Esophagus squamous epithelium (tissue), 5 donors: ENCODE data around the gene SLC4A4. TPM values are rescaled to one million over a fixed set of nuclear protein-coding genes. Genes with fewer than 3 reads are reported as not detected.

Experiments
- DNase-seq: peaks from one replicate; lab custom pipeline; 2025; lab: John Stamatoyannopoulos, UW
- H3K27ac ChIP-seq, 4 donors: fragments of 200-600 bp; sonication (generic); one replicate each; pipeline ENCODE4 v1.5.1; 2016 to 2019; ENCODE audit warnings: mild to moderate bottlenecking in 1 of 4
- H3K27me3 ChIP-seq, 4 donors: fragments of 200-600 bp; sonication (generic); 1 replicate in 3 of 4; 2 replicates in 1 of 4; pipeline versions ENCODE4 v1.5.1 to v1.6.0; 2017 to 2021; ENCODE audit warnings: antibody characterized with exemption in 1 of 4
- H3K36me3 ChIP-seq, 3 donors: fragments of 200-600 bp; sonication (generic); one replicate each; pipeline ENCODE4 v1.5.1; 2016 to 2019
- H3K4me1 ChIP-seq, 3 donors: fragments of 200-600 bp; sonication (generic); one replicate each; pipeline ENCODE4 v1.5.1; 2017 to 2019
- H3K4me3 ChIP-seq, 4 donors: fragments of 200-600 bp; sonication (generic); 1 replicate in 3 of 4; 2 replicates in 1 of 4; pipeline ENCODE4 v1.5.1; 2016 to 2019; ENCODE audit warnings: mild to moderate bottlenecking in 2 of 4, moderate library complexity in 1 of 4
- H3K9me3 ChIP-seq, 3 donors: fragments of 200-600 bp; sonication (generic); one replicate each; pipeline ENCODE4 v1.5.1; 2016 to 2019
- CTCF ChIP-seq, 6 experiments: fragments of 450-650 bp in 4 of 6; fragments of 200-600 bp in 2 of 6; sonication (generic) in 2 of 6; IDR thresholded peaks; one replicate each; pipeline ENCODE4 v1.5.1; 2016 to 2019; ENCODE audit warnings: antibody characterized with exemption in 6 of 6, mild to moderate bottlenecking in 4 of 6, moderate library complexity in 4 of 6
- POLR2A ChIP-seq, 4 donors: fragments of 450-650 bp; IDR thresholded peaks; one replicate each; pipeline ENCODE4 v1.6.1; 2017; ENCODE audit warnings: antibody characterized with exemption in 4 of 4, mild to moderate bottlenecking in 4 of 4, moderate library complexity in 3 of 4
- WGBS, 2 donors: methylation state at CpG; one replicate each; pipeline ENCODE4 v1.1.5; 2018; 5-methylcytosine and 5-hydroxymethylcytosine counted together
- intact Hi-C: fragments of 100-400 bp; cut with DNase I; formaldehyde crosslinking; loops from one replicate; pipeline ENCODE4 v1.15.0; 2022
- total RNA-seq, 4 donors: library from RNA; depleted of rRNA; stranded (reverse); fragments of >200 nt; gene quantifications; one replicate each; pipeline ENCODE4 v1.1.0, GENCODE V29; 2016
- donor health status: DM: yes; HTN: yes; CAD: no.

Gene SLC4A4
- total RNA-seq, 4 donors from 2014 or later: 0.48 to 2.1 (median 1.1) TPM

GRCh38 chr4:71440612-71441011 lies 101.8 kb downstream of the SLC4A4 start:
- Histone ChIP-seq H3K4me1 (no peaks in the 10 kb centered on the region), H3K9me3 (no peaks in the 10 kb centered on the region), H3K36me3 (no peaks in the 10 kb centered on the region), H3K4me3 (no peak overlapping the region), H3K27me3 (no peaks in the 10 kb centered on the region), H3K27ac (no peak overlapping the region)
- WGBS, 2 donors: 42 to 66% methylated on average over 2 of the region's 2 CpGs
- TF ChIP-seq CTCF (IDR thresholded peaks at IDR 0.05) (no peak), POLR2A (IDR thresholded peaks at IDR 0.05) (no peak)
- intact Hi-C loops: no loop called here
- DNase-seq: no peak

- H3K4me1 ChIP-seq: no peaks in the 10 kb centered on the region
- H3K27me3 ChIP-seq: no peaks in the 10 kb centered on the region
- intact Hi-C loops: no loop called here
- no peaks in the 10 kb centered on the region for H3K9me3 ChIP-seq
- TF ChIP-seq POLR2A (IDR thresholded peaks at IDR 0.05) (no peak), CTCF (IDR thresholded peaks at IDR 0.05) (no peak)
- no peak overlapping the region for H3K27ac ChIP-seq
- no peak overlapping the region for H3K4me3 ChIP-seq
- no peaks in the 10 kb centered on the region for H3K36me3 ChIP-seq
- DNase-seq: no peak
- 51 to 52% methylated on average over 5 of the region's 5 CpGs for WGBS, 2 donors
Observed at GRCh38 chr4:71441186-71442169, 102.7 kb downstream of the SLC4A4 start.

- Histone ChIP-seq H3K4me1 (no peaks in the 10 kb centered on the region), H3K27ac (no peak overlapping the region), H3K9me3 (no peaks in the 10 kb centered on the region), H3K36me3 (no peaks in the 10 kb centered on the region), H3K4me3 (no peak overlapping the region), H3K27me3 (no peaks in the 10 kb centered on the region)
- intact Hi-C loops: no loop called here
- WGBS, 2 donors: 78 to 85% methylated on average over 3 of the region's 3 CpGs
- DNase-seq: no peak
- no peak for TF ChIP-seq POLR2A (IDR thresholded peaks at IDR 0.05)
- no peak for TF ChIP-seq CTCF (IDR thresholded peaks at IDR 0.05)
Observed at GRCh38 chr4:71442336-71442735, 103.5 kb downstream of the SLC4A4 start.

GRCh38 chr4:71444395-71444794 lies 105.6 kb downstream of the SLC4A4 start:
- TF ChIP-seq POLR2A (IDR thresholded peaks at IDR 0.05) (no peak), CTCF (IDR thresholded peaks at IDR 0.05) (no peak)
- H3K27me3 ChIP-seq: no peaks in the 10 kb centered on the region
- H3K4me1 ChIP-seq: no peaks in the 10 kb centered on the region
- no peak for DNase-seq
- no peaks in the 10 kb centered on the region for H3K9me3 ChIP-seq
- H3K4me3 ChIP-seq: no peak overlapping the region
- no peak overlapping the region for H3K27ac ChIP-seq
- intact Hi-C loops: no loop called here
- WGBS, 2 donors: 48 to 60% methylated on average over 2 of the region's 2 CpGs
- no peaks in the 10 kb centered on the region for H3K36me3 ChIP-seq

GRCh38 chr4:71445811-71446210 lies 107.0 kb downstream of the SLC4A4 start:
- 73 to 74% methylated on average over 2 of the region's 2 CpGs for WGBS, 2 donors

More at GRCh38 chr4:71445811-71446210, 107.0 kb downstream of the SLC4A4 start:
- DNase-seq: no peak
- H3K9me3 ChIP-seq: no peaks in the 10 kb centered on the region
- H3K4me1 ChIP-seq: no peaks in the 10 kb centered on the region
- no peak overlapping the region for H3K27ac ChIP-seq
- intact Hi-C loops: no loop called here
- no peaks in the 10 kb centered on the region for H3K27me3 ChIP-seq
- no peaks in the 10 kb centered on the region for H3K36me3 ChIP-seq
- no peak overlapping the region for H3K4me3 ChIP-seq
- no peak for TF ChIP-seq POLR2A (IDR thresholded peaks at IDR 0.05)
- TF ChIP-seq CTCF (IDR thresholded peaks at IDR 0.05): no peak
